Left ventricle myocardium inferior (tissue), 1 donor: ENCODE results near the gene ZBTB8B. TPM values are rescaled to one million over a fixed set of nuclear protein-coding genes. Genes with fewer than 3 reads are reported as not detected.

Experiments
- DNase-seq: peaks from one replicate; pipeline ENCODE4 v3.0.0-alpha.2; 2020
- H3K27ac ChIP-seq: fragments of 200-600 bp; replicated peaks from 2 replicates; pipeline ENCODE4 v1.8.0; 2021
- H3K27me3 ChIP-seq: fragments of 200-600 bp; 2 replicates; pipeline ENCODE4 v1.8.0; 2021; ENCODE audit warnings: low read depth
- H3K36me3 ChIP-seq: fragments of 200-600 bp; 2 replicates; pipeline ENCODE4 v1.8.0; 2021
- H3K4me1 ChIP-seq: fragments of 200-600 bp; 2 replicates; pipeline ENCODE4 v1.8.0; 2021
- H3K4me3 ChIP-seq: fragments of 200-600 bp; 2 replicates; pipeline ENCODE4 v1.8.0; 2021; ENCODE audit warnings: mild to moderate bottlenecking, moderate library complexity
- H3K9me3 ChIP-seq: fragments of 200-600 bp; replicated peaks from 2 replicates; pipeline ENCODE4 v1.8.0; 2021
- intact Hi-C: fragments of 100-400 bp; cut with micrococcal nuclease; formaldehyde crosslinking; loops from one replicate; pipeline ENCODE4 v1.11.0; 2022
- long read RNA-seq: library from polyadenylated mRNA; unstranded; transcript quantifications from one replicate; pipeline ENCODE4 v2.0.0, GENCODE V29; 2021
- total RNA-seq: library from RNA; stranded (reverse); fragmentation: NEBNext Ultra II Directional; extraction: Animal tissue kit (Norgen Biotek cat#: 25700); gene quantifications from one replicate; pipeline ENCODE4 v1.2.1, GENCODE V29; 2021
- TF ChIP-seq, protein P1 (sequence below): fragments of 200-600 bp; IDR thresholded peaks from 2 replicates; pipeline ENCODE4 v1.8.0; 2021; ENCODE audit warnings: antibody characterized with exemption, mild to moderate bottlenecking, borderline replicate concordance
- donor health status: DM: no; HTN: yes; CAD: no; lungs with severe emphysema.

The ZBTB8B gene
- total RNA-seq, result 0.03 TPM
- long read RNA-seq, result 0 reads

- H3K27me3 ChIP-seq, result peaks cover 74% of the 10 kb centered on the region
- peaks cover 16% of the 10 kb centered on the region for H3K4me1 ChIP-seq
- TF ChIP-seq, protein P1, sequence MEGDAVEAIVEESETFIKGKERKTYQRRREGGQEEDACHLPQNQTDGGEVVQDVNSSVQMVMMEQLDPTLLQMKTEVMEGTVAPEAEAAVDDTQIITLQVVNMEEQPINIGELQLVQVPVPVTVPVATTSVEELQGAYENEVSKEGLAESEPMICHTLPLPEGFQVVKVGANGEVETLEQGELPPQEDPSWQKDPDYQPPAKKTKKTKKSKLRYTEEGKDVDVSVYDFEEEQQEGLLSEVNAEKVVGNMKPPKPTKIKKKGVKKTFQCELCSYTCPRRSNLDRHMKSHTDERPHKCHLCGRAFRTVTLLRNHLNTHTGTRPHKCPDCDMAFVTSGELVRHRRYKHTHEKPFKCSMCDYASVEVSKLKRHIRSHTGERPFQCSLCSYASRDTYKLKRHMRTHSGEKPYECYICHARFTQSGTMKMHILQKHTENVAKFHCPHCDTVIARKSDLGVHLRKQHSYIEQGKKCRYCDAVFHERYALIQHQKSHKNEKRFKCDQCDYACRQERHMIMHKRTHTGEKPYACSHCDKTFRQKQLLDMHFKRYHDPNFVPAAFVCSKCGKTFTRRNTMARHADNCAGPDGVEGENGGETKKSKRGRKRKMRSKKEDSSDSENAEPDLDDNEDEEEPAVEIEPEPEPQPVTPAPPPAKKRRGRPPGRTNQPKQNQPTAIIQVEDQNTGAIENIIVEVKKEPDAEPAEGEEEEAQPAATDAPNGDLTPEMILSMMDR, result no peak
Observed at GRCh38 chr1:32464716-32465577, at the start of gene ZBTB8B. Gene ZBTB8B (plus strand): TSS chr1:32465072. CDS start chr1:32470625, 5,553 bp downstream.

GRCh38 chr1:32421775-32422174, 43.1 kb upstream of the ZBTB8B start:
- TF ChIP-seq, protein P1, result no peak
- no peak overlapping the region for H3K4me3 ChIP-seq
- no peak overlapping the region for H3K27ac ChIP-seq
- H3K36me3 ChIP-seq, result no peaks in the 10 kb centered on the region
- H3K4me1 ChIP-seq, result peaks cover 7% of the 10 kb centered on the region
- H3K27me3 ChIP-seq, result peaks cover 40% of the 10 kb centered on the region
- intact Hi-C loops, result no loop called here
- peaks cover 15% of the 10 kb centered on the region for H3K9me3 ChIP-seq
- no peak for DNase-seq

More at GRCh38 chr1:32464716-32465577, at the start of gene ZBTB8B:
- DNase-seq, result peak; percentile 64
- no peak within 1 kb of the TSS for H3K27ac ChIP-seq
- no peaks in the 10 kb centered on the region for H3K36me3 ChIP-seq
- H3K4me3 ChIP-seq, result peak within 1 kb of the TSS; percentile 68
- intact Hi-C loops, result no loop called here
- H3K9me3 ChIP-seq, result peaks cover 2% of the 10 kb centered on the region

DNA sequence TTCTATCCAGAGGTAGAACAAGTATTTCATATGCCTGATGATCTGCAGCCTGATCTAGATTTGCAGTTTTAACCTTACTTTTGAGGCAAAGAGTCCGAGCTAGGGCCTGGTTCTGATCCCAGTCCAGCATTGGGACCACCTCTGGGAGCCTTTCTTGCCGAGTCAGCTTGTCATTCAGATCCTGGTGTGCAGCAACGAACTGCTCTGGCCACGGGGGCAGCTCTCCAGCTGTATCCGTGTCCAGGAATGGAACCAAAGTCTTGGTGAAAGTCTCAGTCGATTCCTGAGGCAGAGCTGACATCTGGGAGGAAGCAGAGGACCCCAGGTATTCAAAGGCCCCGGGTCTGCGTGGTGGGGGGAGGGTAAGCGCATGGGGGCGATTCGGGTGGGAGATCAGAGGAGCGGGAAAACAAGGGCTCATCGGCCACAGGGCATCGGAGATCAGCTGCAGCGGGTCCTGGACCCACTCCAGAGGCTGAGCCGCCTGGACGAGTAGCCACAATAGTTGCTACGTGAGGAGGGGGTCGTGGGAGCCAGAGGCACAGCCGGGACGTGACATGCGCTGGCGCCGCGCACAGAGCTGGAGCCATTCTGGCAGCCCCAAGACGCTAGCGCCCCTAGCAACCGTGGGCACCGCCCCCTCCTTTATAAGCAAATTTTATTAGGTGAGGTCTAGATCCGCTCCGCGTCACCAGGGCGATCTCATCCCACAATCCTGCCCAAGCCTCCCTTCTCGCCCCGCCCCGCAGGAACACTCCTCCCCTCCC, 38.2 kb upstream of the ZBTB8B start:
- H3K36me3 ChIP-seq, result no peaks in the 10 kb centered on the region
- H3K4me3 ChIP-seq, result peak overlapping the region; percentile 59
- intact Hi-C loops, result no loop called here
- TF ChIP-seq, protein P1, result no peak
- no peak overlapping the region for H3K27ac ChIP-seq
- H3K4me1 ChIP-seq, result peaks cover 9% of the 10 kb centered on the region
- peaks cover 55% of the 10 kb centered on the region for H3K27me3 ChIP-seq
- no peak for DNase-seq
- H3K9me3 ChIP-seq, result no peaks in the 10 kb centered on the region

- Histone ChIP-seq H3K9me3 (no peaks in the 10 kb centered on the region), H3K27ac (no peak overlapping the region), H3K4me3 (peak overlapping the region; percentile 59), H3K4me1 (peaks cover 9% of the 10 kb centered on the region), H3K27me3 (peaks cover 55% of the 10 kb centered on the region), H3K36me3 (no peaks in the 10 kb centered on the region)
- intact Hi-C loops, result no loop called here
- TF ChIP-seq, protein P1, result no peak
- no peak for DNase-seq
Observed at GRCh38 chr1:32427264-32427963, 37.5 kb upstream of the ZBTB8B start.

DNA sequence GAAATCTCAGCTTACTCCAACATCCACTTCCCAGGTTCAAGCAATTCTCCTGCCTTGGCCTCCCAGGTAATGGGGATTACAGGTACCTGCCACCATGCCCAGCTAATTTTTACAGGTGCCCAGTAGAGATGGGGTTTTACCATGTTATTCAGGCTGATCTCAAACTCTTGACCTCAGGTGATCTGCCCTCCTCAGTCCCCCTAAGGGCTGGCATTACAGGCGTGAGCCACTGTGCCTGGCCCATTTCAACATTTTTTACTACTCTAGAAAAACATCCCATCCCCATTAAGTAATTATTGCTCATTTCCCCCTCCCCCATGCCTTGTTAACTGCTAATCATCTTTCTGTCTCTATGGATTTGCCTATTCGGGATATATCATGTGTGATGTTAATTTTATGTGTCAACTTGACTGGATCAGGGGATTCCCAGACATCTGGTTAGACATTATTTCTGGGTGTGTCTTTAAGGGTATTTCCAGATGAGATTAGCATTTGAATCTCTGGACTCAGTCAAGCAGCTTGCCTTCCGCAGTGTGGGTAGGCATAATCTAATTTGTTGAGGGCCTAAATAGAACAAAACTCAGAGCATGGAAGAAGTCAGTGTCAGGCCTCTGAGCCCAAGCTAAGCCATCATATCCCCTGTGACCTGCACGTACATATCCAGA, 33.0 kb upstream of the ZBTB8B start:
- H3K36me3 ChIP-seq, result no peaks in the 10 kb centered on the region
- no peaks in the 10 kb centered on the region for H3K9me3 ChIP-seq
- H3K27ac ChIP-seq, result no peak overlapping the region
- intact Hi-C loops, result no loop called here
- TF ChIP-seq, protein P1, result no peak
- H3K4me3 ChIP-seq, result no peak overlapping the region
- peaks cover 1% of the 10 kb centered on the region for H3K4me1 ChIP-seq
- DNase-seq, result no peak
- H3K27me3 ChIP-seq, result peaks cover 14% of the 10 kb centered on the region
